HS-27A (cell line): Measurements from ENCODE around the gene SERPINA9.
"Not testable (repeated sequence)": the region's sequence is repeated elsewhere in the genome, so short reads cannot be mapped to it uniquely, and the experiment has no call there.

ENCODE experiments used
- DNase-seq: peaks from one replicate; pipeline ENCODE4 v3.0.0-alpha.2; 2012; ENCODE audit warnings: low read depth, missing footprints

SERPINA9 gene

GRCh38 chr14:94426526-94426925 is 49.5 kb downstream of the SERPINA9 start:
- DNase-seq: no peak

- no peak for DNase-seq
Measured at GRCh38 chr14:94424371-94424770, 51.6 kb downstream of the SERPINA9 start.

GRCh38 chr14:94423453-94424056 is 52.4 kb downstream of the SERPINA9 start:
- DNase-seq: peak; percentile 4

- DNase-seq: no peak
Measured at GRCh38 chr14:94421316-94421715, 54.7 kb downstream of the SERPINA9 start.

GRCh38 chr14:94417497-94418205 is 58.3 kb downstream of the SERPINA9 start:
- not testable (repeated sequence) for DNase-seq
